K562 (cell line): ENCODE measurements around the gene BCL6B. TPM values are rescaled to one million over a fixed set of nuclear protein-coding genes. Genes with fewer than 3 reads are reported as not detected.
A peak's percentile ranks its signal among the peaks of the same experiment; 100 is the strongest.

Experiments
- CBFB ChIP-seq: sonication (generic); formaldehyde crosslinking; IDR thresholded peaks from 2 replicates; pipeline ENCODE4 v1.4.0; 2020; ENCODE audit warnings: mild to moderate bottlenecking, missing genetic modification reagents
- CBX5 ChIP-seq: IDR thresholded peaks from 2 replicates; pipeline ENCODE4 v1.6.1; 2014; ENCODE audit warnings: low read depth, borderline replicate concordance
- CTCFL ChIP-seq: IDR thresholded peaks from 2 replicates; pipeline ENCODE4 v1.6.1; 2011; ENCODE audit warnings: borderline replicate concordance, low read depth, mild to moderate bottlenecking, moderate library complexity, low read length; ENCODE audit not compliant: insufficient read depth, poor library complexity, severe bottlenecking
- ERF ChIP-seq: fragments of 450-650 bp; formaldehyde crosslinking; IDR thresholded peaks from 2 replicates; pipeline ENCODE4 v1.4.0; 2020; ENCODE audit warnings: mild to moderate bottlenecking, mixed read lengths
- FUS ChIP-seq: fragments of 200-400 bp; formaldehyde crosslinking; optimal IDR thresholded peaks from 2 replicates; pipeline ENCODE3; 2017; ENCODE audit warnings: low read depth, low read length
- GTF2F1 ChIP-seq: IDR thresholded peaks from 2 replicates; pipeline ENCODE4 v1.6.1; 2011; ENCODE audit warnings: low read depth, low read length, improper control_type of control experiment
- HMBOX1 ChIP-seq: sonication (generic); IDR thresholded peaks from 2 replicates; pipeline ENCODE4 v1.6.1; 2016
- HNRNPL ChIP-seq: fragments of 200-400 bp; formaldehyde crosslinking; IDR thresholded peaks from 2 replicates; pipeline ENCODE4 v1.6.1; 2017; ENCODE audit warnings: low read depth, mild to moderate bottlenecking, low read length
- MBD2 ChIP-seq: sonication (generic); IDR thresholded peaks from 2 replicates; pipeline ENCODE4 v1.6.1; 2016; ENCODE audit warnings: low read depth, borderline replicate concordance
- MYC ChIP-seq, 2 experiments: fragments of 250-450 bp in 1 of 2; sonication (Bioruptor Pico) in 1 of 2; IDR thresholded peaks; 2 replicates each; pipeline versions ENCODE4 v1.5.1 to v1.6.1; 2012 to 2021; ENCODE audit warnings: low read depth in 2 of 2, borderline replicate concordance in 1 of 2, improper control_type of control experiment in 1 of 2, low read length in 1 of 2, mild to moderate bottlenecking in 1 of 2, moderate library complexity in 1 of 2
- NFXL1 ChIP-seq: fragments of 450-650 bp; formaldehyde crosslinking; IDR thresholded peaks from 2 replicates; pipeline ENCODE4 v1.4.0; 2021; ENCODE audit warnings: mild to moderate bottlenecking
- NR1H2 ChIP-seq: sonication (generic); formaldehyde crosslinking; IDR thresholded peaks from 2 replicates; pipeline ENCODE4 v1.4.0; 2020; ENCODE audit warnings: mild to moderate bottlenecking, missing genetic modification reagents
- POLR2H ChIP-seq: IDR thresholded peaks from 2 replicates; pipeline ENCODE4 v1.6.1; 2016; ENCODE audit warnings: missing genetic modification characterization, low read depth, mild to moderate bottlenecking, control low read depth, missing compliant biosample characterization, moderate library complexity
- POU5F1 ChIP-seq: fragments of 150-350 bp; IDR thresholded peaks from 2 replicates; pipeline ENCODE4 v1.6.1; 2014; ENCODE audit warnings: borderline replicate concordance, low read length, low read depth, mild to moderate bottlenecking; ENCODE audit not compliant: partially characterized antibody
- RB1 ChIP-seq: fragments of 450-650 bp; IDR thresholded peaks from 2 replicates; pipeline ENCODE4 v1.6.1; 2017; ENCODE audit warnings: low read depth, mild to moderate bottlenecking
- RFX1 ChIP-seq: fragments of 450-650 bp; IDR thresholded peaks from 2 replicates; pipeline ENCODE4 v1.6.1; 2016; ENCODE audit warnings: mild to moderate bottlenecking, moderate library complexity
- SIN3B ChIP-seq: fragments of 450-650 bp; IDR thresholded peaks from 2 replicates; pipeline ENCODE4 v1.6.1; 2017; ENCODE audit warnings: low read depth, mild to moderate bottlenecking, moderate library complexity
- SMAD4 ChIP-seq: fragments of 250-450 bp; sonication (Bioruptor Pico); conservative IDR thresholded peaks from 2 replicates; pipeline ENCODE4 v1.8.0; 2021; ENCODE audit warnings: inconsistent platforms, mild to moderate bottlenecking, moderate library complexity
- SMARCC2 ChIP-seq: fragments of 450-650 bp; IDR thresholded peaks from 2 replicates; pipeline ENCODE4 v1.6.1; 2017; ENCODE audit warnings: antibody characterized with exemption, moderate library complexity, mild to moderate bottlenecking, low read depth
- TBL1XR1 ChIP-seq, 2 experiments: IDR thresholded peaks; 2 replicates each; pipeline ENCODE4 v1.6.1; 2012; ENCODE audit warnings: improper control_type of control experiment in 2 of 2, low read length in 2 of 2, mild to moderate bottlenecking in 1 of 2
- YY1 ChIP-seq, 3 experiments: IDR thresholded peaks; 2 replicates each; pipeline ENCODE4 v1.6.1; 2011; ENCODE audit warnings: low read length in 2 of 3, mild to moderate bottlenecking in 2 of 3, moderate library complexity in 2 of 3, borderline replicate concordance in 1 of 3, control low read depth in 1 of 3, low read depth in 1 of 3; ENCODE audit not compliant: insufficient read depth in 3 of 3, insufficient replicate concordance in 2 of 3, control insufficient read depth in 1 of 3, insufficient read length in 1 of 3; ENCODE audit errors: extremely low read depth in 1 of 3
- ZFPM2 ChIP-seq: fragments of 250-450 bp; sonication (Bioruptor Pico); IDR thresholded peaks from 2 replicates; pipeline ENCODE4 v1.5.1; 2022; ENCODE audit warnings: mild to moderate bottlenecking
- ZNF174 ChIP-seq: fragments of 250-450 bp; sonication (Bioruptor Pico); IDR thresholded peaks from 2 replicates; pipeline ENCODE4 v1.4.0; 2020; ENCODE audit warnings: mild to moderate bottlenecking
- ZNF395 ChIP-seq: fragments of 200-800 bp; sonication (Bioruptor generic); IDR thresholded peaks from 2 replicates; pipeline ENCODE4 v1.6.1; 2017; ENCODE audit warnings: missing genetic modification characterization, missing compliant biosample characterization
- polyA plus RNA-seq, 8 experiments: library from polyadenylated mRNA; depleted of rRNA in 4 of 8; stranded (reverse) in 5 of 8; unstranded in 3 of 8; fragments of >200 nt; fragmentation: Nextera tagmentation in 2 of 8; fragmentation: Illumina TruSeq in 1 of 8; extraction: Ambion mirVana in 2 of 8; extraction: Trizol in 1 of 8; gene quantifications; 2 replicates each; pipeline versions ENCODE4 v1.2.1 to v1.2.3, GENCODE V29; 2011 to 2014; ENCODE audit warnings: inconsistent platforms in 1 of 8, missing spikeins in 1 of 8
- total RNA-seq, 7 experiments: library from RNA; depleted of rRNA in 6 of 7; stranded (reverse); fragments of >200 nt in 6 of 7; fragmentation: Illumina TruSeq in 2 of 7; extraction: Trizol in 2 of 7; gene quantifications; 2 replicates each; pipeline versions ENCODE4 v1.2.1 to v1.2.3, GENCODE V29; 2011 to 2021; ENCODE audit warnings: low replicate concordance in 1 of 7

Gene BCL6B
- total and polyA plus RNA-seq, 9 of the 15 experiments (the other 6 are each of a cell fraction or from before 2014, with no cell fraction given) = 0.89 to 5.0 (median 3.6) TPM

- TF ChIP-seq ZNF174 (no peak), FUS (no peak), MYC (IDR thresholded peaks at IDR 0.05; ENCODE audit: low read depth, low read length) (0 out of 2 replicates have a peak, but pooled peaks have one; percentile 26), MYC (CRISPR knock-in tag; IDR thresholded peaks at IDR 0.05; ENCODE audit: borderline replicate concordance, low read depth) (no peak), ERF (no peak), CTCFL (no peak), SIN3B (no peak), YY1 (IDR thresholded peaks at IDR 0.05; ENCODE audit: borderline replicate concordance in 1 of 3, control insufficient read depth in 1 of 3, extremely low read depth in 1 of 3, insufficient read depth in 3 of 3, insufficient read length in 1 of 3, insufficient replicate concordance in 2 of 3, low read depth in 1 of 3, low read length in 2 of 3) (no peak), HNRNPL (no peak), TBL1XR1 (IDR thresholded peaks at IDR 0.05; ENCODE audit: low read length in 2 of 2) (peak in 1 of 2 experiments; percentile 52; a peak in 1 of 4 replicates), CBX5 (no peak), CBFB (CRISPR knock-in tag) (no peak), POU5F1 (no peak), RB1 (no peak), HMBOX1 (peak; percentile 46; the same call in 1 of the 2 replicates), ZNF395 (CRISPR knock-in tag) (no peak; the same call in 1 of the 2 replicates), SMARCC2 (peak; percentile 83), SMAD4 (CRISPR knock-in tag) (peak; percentile 59; the same call in 1 of the 2 replicates), MBD2 (no peak), NFXL1 (CRISPR knock-in tag) (no peak), ZFPM2 (CRISPR knock-in tag) (no peak), GTF2F1 (no peak), NR1H2 (CRISPR knock-in tag) (no peak), RFX1 (no peak), POLR2H (tag) (peak; percentile 40; the same call in 1 of the 2 replicates)
Observed at GRCh38 chr17:6998855-6999508, 23.9 kb upstream of the BCL6B start (continued).
